Activated CD8-positive, alpha-beta memory T cell treated with anti-CD3 and anti-CD28 coated beads for 4 hours (primary cell): ENCODE data around the gene MINDY4.

Experiments
- DNase-seq, 2 donors: peaks; one replicate each; pipeline ENCODE4 v3.0.0-alpha.2; 2020; ENCODE audit warnings: low read depth in 2 of 2

MINDY4 gene

DNA sequence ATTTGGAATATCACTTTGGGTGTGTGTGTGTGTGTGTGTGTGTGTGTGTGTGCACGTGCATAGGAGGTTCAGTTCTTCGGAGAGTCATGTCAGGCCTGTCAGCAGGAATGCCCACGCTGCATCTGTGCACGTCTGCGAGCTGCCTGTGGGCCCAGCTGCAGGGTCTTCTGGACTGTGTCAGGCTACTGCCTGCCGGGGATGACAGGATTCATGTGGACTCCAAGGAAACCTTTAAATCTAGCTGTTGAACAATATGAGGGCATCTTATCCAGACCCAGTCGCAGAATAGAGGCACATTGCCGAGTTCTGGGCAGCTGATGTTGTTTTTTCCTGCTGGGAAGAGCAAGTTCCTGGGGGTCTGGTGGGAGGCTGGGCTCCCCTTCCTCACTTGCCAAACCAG, 159.4 kb downstream of the MINDY4 start:
- DNase-seq, result no peak

DNA sequence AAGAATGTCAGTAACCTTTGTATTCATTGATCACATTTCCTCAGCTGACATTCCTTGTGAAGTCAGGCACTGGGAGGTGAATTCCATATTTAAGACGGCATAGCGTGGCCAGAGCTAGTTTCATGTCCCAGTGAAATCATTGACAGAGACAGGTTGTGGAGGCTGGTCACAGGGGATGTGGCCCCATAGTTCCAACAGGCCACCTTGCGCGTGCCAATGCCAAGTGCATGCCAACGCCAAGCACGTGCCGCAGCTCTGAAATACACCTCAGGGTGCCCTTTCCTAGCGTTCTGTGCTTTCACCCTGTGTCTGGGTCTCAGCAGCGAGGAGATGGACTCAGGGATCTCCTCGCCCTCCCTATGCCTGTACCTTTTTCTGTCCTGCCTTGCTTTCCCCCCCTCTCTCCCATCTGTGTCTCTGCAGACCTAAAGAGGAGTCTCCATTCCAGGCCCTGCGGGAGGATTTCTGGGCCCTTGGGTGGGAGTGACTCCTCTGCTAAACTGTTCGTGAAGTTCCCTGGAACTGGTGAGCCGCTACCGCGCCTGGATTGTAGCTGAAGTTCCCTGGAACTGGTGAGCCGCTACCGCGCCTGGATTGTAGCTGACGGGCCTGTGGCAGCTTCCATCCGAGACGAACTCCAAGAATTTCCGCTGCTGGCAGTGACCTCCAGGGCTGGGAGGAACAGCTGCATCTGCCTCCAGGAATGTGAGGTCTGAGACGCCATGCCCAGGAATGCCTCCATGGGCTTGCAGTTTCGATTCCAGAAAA, 160.1 kb downstream of the MINDY4 start:
- DNase-seq, result no peak

DNA sequence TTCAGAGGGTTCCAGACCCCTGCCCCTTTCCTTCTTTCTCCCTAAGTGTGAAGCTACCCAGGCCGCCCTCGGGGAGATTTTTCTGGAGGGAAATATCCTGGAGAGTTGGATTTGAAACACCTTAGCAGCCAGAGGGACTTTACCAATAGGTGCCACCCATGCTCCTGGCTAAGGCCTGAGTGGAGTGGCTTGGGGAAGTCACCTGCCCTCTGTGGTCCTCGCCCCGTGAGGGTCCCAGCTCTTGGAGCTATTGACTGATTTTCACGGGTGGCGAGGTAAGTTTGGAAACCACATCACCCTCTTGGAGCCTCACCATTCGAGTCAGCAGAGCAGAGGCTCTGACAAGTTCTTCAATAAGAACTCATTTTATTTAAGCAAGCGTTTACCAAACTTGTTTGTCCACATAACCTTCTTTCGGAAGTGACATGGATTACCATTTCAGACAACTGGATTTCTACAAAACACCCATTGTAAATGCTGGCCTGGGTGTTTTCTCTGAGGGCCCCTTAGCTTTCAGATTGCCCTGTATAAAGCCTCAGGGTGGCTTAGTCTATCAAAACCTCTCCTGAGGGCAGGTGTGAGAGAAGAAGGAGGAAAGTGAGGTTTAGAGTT, 160.8 kb downstream of the MINDY4 start:
- DNase-seq, result no peak

DNA sequence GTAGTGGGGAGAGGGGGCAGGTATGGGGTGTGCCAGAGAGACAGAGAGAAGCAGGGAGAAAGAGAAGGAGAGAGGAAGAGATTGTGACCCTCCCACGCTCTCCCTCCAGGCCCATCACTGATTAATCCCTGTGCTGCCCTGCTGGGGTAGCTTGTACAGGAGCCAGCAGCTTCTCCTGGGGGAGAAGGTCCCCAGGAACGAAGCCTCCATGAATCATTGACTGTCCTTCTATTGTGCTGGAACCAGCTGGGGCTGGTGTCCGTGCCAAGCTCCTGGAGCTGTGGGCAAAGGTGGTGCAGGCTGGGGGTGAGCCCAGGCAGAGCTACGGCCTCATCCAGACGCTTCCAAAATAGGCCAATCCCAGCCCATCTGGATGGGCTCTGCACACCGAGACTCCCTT, 161.3 kb downstream of the MINDY4 start:
- DNase-seq, result no peak

DNA sequence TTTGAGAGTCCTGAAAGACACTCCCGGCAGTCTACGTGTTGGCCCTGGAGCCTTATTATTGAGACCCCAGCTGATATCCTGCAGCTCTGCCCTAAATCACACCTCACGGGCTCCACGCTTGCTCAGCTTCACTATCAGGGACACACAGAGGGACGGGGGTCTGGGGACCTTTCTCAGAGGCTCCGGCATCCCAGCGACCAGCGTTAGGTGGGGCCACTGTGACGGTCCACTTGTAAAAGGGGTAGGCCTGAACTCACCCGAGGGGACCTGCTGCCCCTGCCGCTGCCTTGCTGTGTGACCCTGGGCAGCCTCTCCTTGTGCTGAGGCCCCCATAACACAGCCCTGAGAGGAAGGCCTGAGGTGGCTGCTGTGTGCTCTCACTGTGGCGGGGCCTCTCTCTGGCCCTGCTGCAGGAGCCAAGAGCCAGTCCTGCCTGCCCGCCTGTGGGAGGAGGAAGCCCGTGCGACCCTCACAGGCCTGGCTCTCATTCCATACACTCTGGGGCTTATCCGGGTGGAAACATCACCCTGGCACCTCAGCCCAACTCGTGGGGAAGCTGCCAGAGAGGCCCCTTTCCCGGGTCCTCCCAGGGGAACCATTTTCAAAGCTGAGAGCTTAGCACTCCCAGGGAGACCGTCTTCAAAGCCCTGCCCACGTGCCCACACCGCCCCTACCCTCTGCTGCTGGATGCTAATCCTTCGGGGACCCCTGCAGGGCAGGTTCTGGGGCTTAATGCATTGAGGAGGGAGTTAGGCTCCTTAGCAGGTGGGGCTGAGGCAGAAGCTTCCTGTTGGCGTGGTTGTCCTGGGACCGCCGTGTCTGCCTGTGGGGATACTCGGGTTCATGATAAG, 162.1 kb downstream of the MINDY4 start:
- DNase-seq, result no peak

DNA sequence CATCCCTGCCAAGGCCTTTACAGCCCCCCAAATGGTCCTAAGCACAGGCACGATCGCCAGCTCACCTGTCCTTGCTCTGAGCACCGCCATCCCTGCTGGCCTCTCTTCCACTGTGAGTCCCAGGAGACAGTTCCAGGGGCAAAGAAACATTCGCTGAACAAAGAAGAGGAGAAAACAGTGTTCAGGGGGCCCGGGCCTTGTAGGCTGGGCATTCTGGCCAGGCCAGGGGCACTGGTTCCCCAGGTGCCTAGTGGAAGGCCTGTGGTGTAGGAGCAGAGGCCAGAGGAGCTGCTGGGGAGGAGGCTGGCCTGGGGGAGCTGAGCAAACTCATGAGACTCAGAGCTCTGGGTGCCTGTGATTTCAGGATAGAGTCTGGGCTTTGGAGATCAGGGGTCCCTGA, 163.0 kb downstream of the MINDY4 start:
- no peak for DNase-seq

DNA sequence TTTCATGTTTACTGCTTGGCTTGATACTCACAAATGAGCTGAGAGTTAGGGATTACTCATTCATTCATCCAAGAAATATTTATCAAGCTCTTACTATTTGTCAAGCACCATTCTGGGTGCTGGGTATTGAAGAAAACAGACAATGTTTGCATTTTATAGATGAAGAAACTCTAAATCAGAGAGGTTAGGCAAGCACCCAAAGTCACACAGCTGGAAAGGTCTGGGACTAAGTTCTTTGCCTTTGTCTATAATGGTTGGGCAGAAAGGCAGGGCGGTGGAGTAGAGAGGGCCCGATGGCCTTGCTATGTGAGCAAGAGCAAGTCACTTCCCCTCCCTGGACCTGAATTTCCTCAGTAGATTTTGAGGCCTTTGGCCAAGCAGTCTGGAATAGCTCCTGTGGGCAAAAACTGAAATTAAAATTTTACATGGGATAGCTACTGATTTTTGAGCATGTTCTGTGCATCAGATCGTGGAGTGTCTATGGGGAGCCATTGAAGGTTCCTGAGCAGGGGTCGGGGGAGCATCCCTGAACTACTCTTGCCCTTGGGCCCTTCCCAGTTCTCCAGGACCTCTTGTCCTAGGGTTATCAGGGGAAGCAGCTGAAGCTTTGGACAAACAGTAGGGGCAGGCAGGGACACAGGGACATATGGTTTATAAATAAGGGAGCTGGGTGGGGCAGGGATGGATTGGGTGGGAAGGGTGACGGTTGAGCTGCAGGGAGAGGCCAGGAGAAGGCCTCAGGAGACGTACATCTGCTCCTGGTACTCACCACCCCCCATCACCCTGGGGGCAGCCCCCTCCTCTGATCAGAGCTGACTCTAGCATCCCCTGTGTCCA, 163.7 kb downstream of the MINDY4 start:
- DNase-seq, result no peak

DNA sequence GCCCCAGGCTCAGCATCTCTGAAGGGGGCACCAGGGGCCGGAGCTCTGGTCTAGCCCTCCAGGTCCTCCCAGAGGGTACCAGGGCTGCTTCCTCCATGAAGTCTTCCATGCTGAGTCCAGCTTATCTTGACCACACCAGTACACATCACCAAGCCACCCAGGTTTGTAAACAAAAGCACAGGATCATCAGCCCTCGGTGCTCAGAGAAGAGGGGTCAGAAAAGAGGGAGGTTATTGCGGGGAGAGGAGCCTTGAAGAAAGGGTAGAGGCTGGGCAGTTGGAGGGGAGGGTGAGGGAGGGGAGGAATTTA, 164.3 kb downstream of the MINDY4 start:
- no peak for DNase-seq

DNA sequence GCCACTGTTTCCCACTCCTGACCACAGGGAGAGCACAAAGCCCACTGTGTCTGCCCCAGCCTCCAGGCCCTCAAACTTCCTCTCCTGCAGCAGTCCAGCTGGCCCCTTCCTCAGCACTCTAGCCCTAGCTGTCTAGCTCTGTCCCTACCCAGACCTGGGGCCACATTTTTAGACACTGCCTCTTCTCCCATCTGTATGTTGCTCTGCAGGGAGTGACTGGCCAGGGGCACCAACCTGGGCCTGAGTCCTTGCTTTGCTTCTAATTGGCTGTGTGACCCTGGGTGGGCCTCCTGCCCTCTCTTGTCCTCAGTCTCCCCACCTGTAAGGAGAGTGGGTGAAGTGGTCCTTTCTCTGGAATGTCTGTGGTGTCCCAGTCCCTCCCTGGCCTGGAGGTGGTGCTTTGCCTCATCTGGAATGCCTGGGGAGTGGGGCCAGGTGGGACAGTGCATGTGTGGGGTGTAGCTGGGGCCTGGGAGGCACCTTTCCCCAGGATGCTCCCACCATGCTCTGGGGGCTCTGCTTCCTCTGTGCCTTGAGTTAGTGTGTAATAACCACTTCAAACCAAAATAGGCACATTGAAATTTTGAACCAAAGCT, 165.5 kb downstream of the MINDY4 start:
- no peak for DNase-seq

DNA sequence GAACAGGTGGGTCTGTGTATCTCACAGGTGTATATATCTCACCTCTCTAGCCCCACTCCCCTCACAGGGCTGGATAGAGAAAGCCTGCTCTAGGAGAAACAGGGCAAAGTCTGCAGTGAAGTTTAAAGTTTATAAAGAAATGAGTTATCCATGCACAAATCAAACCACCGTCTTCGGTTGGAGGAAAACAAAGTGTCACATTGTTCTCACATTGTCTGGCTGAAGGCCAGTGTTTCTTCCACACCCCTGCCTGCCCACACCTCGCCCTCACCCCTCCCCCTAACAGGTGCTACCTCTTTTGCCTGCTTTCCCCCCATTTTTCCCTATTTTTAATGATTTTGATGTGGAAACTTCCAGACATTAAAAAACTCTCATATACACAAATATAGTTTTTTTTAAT, 166.2 kb downstream of the MINDY4 start:
- no peak for DNase-seq

DNA sequence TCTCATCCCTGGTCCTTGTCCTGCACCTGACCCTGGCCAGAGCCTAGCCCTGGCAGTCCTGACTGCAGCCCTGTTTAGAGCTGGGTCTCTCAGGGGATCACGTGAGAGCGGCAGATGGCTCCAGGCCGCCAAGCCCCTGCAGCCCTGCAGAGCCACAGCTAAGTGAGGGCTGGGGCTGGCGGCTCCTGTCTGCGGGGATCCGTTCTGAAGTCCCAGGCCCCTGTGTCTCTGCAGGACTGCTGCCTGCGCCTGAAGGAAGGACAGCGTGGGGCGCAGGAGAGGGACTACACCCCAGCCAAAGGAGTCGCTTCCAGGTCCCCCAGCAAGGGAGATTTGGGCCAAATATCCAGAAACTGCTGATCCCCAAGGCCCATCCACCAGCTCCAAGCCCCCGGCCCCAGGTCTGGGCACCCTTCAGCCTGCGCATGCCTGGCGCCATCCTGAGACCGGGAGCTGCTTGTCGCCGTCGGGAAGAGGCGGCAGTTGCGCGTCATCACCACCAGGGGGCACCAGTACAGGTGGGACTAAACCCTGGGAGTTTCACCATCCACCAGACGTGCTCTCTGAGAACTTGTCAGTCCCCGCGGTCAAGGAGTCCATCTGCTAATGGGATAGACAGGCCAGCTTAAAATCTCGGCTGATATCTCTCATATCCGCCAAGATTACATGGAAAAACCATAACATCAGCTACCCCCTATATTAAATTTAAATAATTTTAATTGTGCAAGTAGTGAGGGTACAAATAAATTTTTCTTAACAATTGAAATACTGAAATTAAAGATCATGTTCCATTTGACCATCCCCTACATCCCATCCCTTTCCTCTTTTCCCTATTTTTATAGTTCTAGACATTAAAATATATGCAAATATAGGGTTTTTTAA, 167.5 kb downstream of the MINDY4 start:
- DNase-seq, result peak; percentile 13 to 30

DNA sequence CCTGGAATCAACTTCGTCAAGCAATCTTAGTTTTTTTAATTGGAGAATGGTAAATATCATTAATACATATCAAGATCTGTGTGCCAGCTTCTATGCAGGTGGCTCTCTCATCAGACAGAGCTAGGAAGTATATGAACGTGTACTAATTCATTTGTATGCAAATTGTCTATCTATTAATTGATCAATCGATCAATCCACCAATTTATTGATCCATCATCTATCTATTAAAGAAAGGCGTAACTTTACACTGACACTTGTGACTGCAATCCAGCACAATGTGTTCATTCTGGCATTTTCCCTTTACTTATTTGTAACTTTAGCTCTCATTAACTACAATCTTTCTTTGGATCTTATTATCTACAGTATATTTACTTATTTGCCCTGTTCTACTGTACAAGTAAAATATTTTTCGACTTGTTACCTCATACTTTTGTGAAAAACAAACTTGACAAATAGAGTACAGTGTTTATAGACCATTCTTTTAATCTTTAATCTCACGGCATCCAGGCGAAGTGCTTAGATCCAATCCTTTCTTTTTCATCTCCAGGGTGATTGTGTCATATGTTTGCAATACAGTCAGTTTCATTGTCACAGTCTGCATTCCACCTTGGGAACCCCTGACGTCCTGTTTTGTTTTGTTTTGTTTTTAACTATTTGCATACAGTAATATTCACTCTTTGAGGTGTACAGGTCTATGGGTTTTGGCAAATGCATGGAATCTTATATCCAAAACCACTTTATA, 170.5 kb downstream of the MINDY4 start:
- no peak for DNase-seq
